ENCODE results near the gene SPPL2A.

- TF ChIP-seq TSHZ2 (CRISPR knock-in tag; IDR thresholded peaks at IDR 0.05) (no peak), ZNF8 (CRISPR knock-in tag; IDR thresholded peaks at IDR 0.05) (no peak), ZNF70 (CRISPR knock-in tag; IDR thresholded peaks at IDR 0.05) (no peak), TOX (CRISPR knock-in tag; IDR thresholded peaks at IDR 0.05; ENCODE audit: borderline replicate concordance) (no peak), GLIS3 (CRISPR knock-in tag; IDR thresholded peaks at IDR 0.05) (no peak), CREB5 (CRISPR knock-in tag; IDR thresholded peaks at IDR 0.05; ENCODE audit: low read depth) (no peak), ISL1 (CRISPR knock-in tag; IDR thresholded peaks at IDR 0.05) (no peak), PPARA (CRISPR knock-in tag; IDR thresholded peaks at IDR 0.05; ENCODE audit: borderline replicate concordance) (no peak), CSDC2 (CRISPR knock-in tag; IDR thresholded peaks at IDR 0.05) (no peak), ZFP3 (CRISPR knock-in tag; IDR thresholded peaks at IDR 0.05) (no peak), PATZ1 (CRISPR knock-in tag; IDR thresholded peaks at IDR 0.05; ENCODE audit: borderline replicate concordance) (no peak), ARNTL (CRISPR knock-in tag; IDR thresholded peaks at IDR 0.05; ENCODE audit: borderline replicate concordance, low read depth) (no peak), TCF4 (CRISPR knock-in tag; IDR thresholded peaks at IDR 0.05; ENCODE audit: borderline replicate concordance) (no peak)
These were observed 47.6 kb upstream of the SPPL2A start for GRCh38 chr15:50813089-50813488.

Data from SK-N-SH treated with all-trans-retinoic acid at 6 μM for 48 hours (cell line).